K562 (cell line): ENCODE data around the gene KIF3A. TPM values are rescaled to one million over a fixed set of nuclear protein-coding genes. Genes with fewer than 3 reads are reported as not detected.

Source experiments
- CBFA2T3 ChIP-seq: fragments of 450-650 bp; IDR thresholded peaks from 2 replicates; pipeline ENCODE4 v1.6.1; 2017
- CBX1 ChIP-seq: sonication (generic); IDR thresholded peaks from 2 replicates; pipeline ENCODE4 v1.6.1; 2016; ENCODE audit warnings: antibody characterized with exemption, low read depth, mild to moderate bottlenecking
- COPS2 ChIP-seq: fragments of 450-650 bp; conservative IDR thresholded peaks from 2 replicates; pipeline ENCODE4 v1.6.1; 2016; ENCODE audit warnings: mild to moderate bottlenecking, moderate library complexity
- DACH1 ChIP-seq: fragments of 450-650 bp; IDR thresholded peaks from 2 replicates; pipeline ENCODE4 v1.6.1; 2018; ENCODE audit not compliant: partially characterized antibody
- ERF ChIP-seq: fragments of 450-650 bp; formaldehyde crosslinking; IDR thresholded peaks from 2 replicates; pipeline ENCODE4 v1.4.0; 2020; ENCODE audit warnings: mild to moderate bottlenecking, mixed read lengths
- HMG20B ChIP-seq: fragments of 250-450 bp; sonication (Bioruptor Pico); IDR thresholded peaks from 2 replicates; pipeline ENCODE4 v1.5.0; 2021; ENCODE audit warnings: mild to moderate bottlenecking
- JUND ChIP-seq, 2 experiments: IDR thresholded peaks; 2 replicates in 1 of 2; 3 replicates in 1 of 2; pipeline ENCODE4 v1.6.1; 2011; ENCODE audit warnings: borderline replicate concordance in 2 of 2, low read depth in 2 of 2, low read length in 2 of 2, improper control_type of control experiment in 1 of 2, missing biosample characterization in 1 of 2, missing genetic modification characterization in 1 of 2, missing genetic modification reagents in 1 of 2
- KAT7 ChIP-seq: sonication (generic); formaldehyde crosslinking; IDR thresholded peaks from 2 replicates; pipeline ENCODE4 v1.8.0; 2022; ENCODE audit warnings: missing genetic modification reagents, mild to moderate bottlenecking, borderline replicate concordance
- LARP7 ChIP-seq: fragments of 450-650 bp; IDR thresholded peaks from 2 replicates; pipeline ENCODE4 v1.6.1; 2016
- MCM3 ChIP-seq: fragments of 450-650 bp; IDR thresholded peaks from 2 replicates; pipeline ENCODE4 v1.6.1; 2016
- NBN ChIP-seq: fragments of 450-650 bp; IDR thresholded peaks from 2 replicates; pipeline ENCODE4 v1.6.1; 2016; ENCODE audit warnings: low read depth, mild to moderate bottlenecking
- NCOA4 ChIP-seq: fragments of 450-650 bp; IDR thresholded peaks from 2 replicates; pipeline ENCODE4 v1.6.1; 2018; ENCODE audit warnings: mild to moderate bottlenecking; ENCODE audit not compliant: partially characterized antibody
- NR2F6 ChIP-seq: fragments of 450-650 bp; formaldehyde crosslinking; IDR thresholded peaks from 2 replicates; pipeline ENCODE4 v1.4.0; 2020; ENCODE audit warnings: mild to moderate bottlenecking
- RBM15 ChIP-seq: fragments of 200-400 bp; formaldehyde crosslinking; IDR thresholded peaks from 2 replicates; pipeline ENCODE4 v1.6.1; 2018; ENCODE audit warnings: mild to moderate bottlenecking, low read length, moderate library complexity; ENCODE audit not compliant: insufficient read depth
- RERE ChIP-seq: sonication (generic); formaldehyde crosslinking; IDR thresholded peaks from 2 replicates; pipeline ENCODE4 v1.8.0; 2023; ENCODE audit warnings: missing genetic modification reagents, mild to moderate bottlenecking, borderline replicate concordance
- RNF2 ChIP-seq: sonication (generic); IDR thresholded peaks from 2 replicates; pipeline ENCODE4 v1.6.1; 2016
- TCFL5 ChIP-seq: fragments of 250-450 bp; sonication (Bioruptor Pico); conservative IDR thresholded peaks from 2 replicates; pipeline ENCODE4 v1.6.1; 2021; ENCODE audit warnings: mild to moderate bottlenecking, moderate library complexity, matching md5 sums
- ZFP36 ChIP-seq: fragments of 150-350 bp; IDR thresholded peaks from 2 replicates; pipeline ENCODE4 v1.6.1; 2018; ENCODE audit warnings: low read length, low read depth; ENCODE audit not compliant: partially characterized antibody
- ZNF696 ChIP-seq: fragments of 250-450 bp; sonication (Bioruptor Pico); conservative IDR thresholded peaks from 2 replicates; pipeline ENCODE4 v1.4.0; 2020; ENCODE audit warnings: mild to moderate bottlenecking, moderate library complexity
- polyA plus RNA-seq, 8 experiments: library from polyadenylated mRNA; depleted of rRNA in 4 of 8; stranded (reverse) in 5 of 8; unstranded in 3 of 8; fragments of >200 nt; fragmentation: Nextera tagmentation in 2 of 8; fragmentation: Illumina TruSeq in 1 of 8; extraction: Ambion mirVana in 2 of 8; extraction: Trizol in 1 of 8; gene quantifications; 2 replicates each; pipeline versions ENCODE4 v1.2.1 to v1.2.3, GENCODE V29; 2011 to 2014; ENCODE audit warnings: inconsistent platforms in 1 of 8, missing spikeins in 1 of 8
- total RNA-seq, 7 experiments: library from RNA; depleted of rRNA in 6 of 7; stranded (reverse); fragments of >200 nt in 6 of 7; fragmentation: Illumina TruSeq in 2 of 7; extraction: Trizol in 2 of 7; gene quantifications; 2 replicates each; pipeline versions ENCODE4 v1.2.1 to v1.2.3, GENCODE V29; 2011 to 2021; ENCODE audit warnings: low replicate concordance in 1 of 7
- TF ChIP-seq, protein P1 (sequence below): IDR thresholded peaks from 2 replicates; pipeline ENCODE4 v1.6.1; 2014; ENCODE audit warnings: antibody characterized with exemption
- TF ChIP-seq, protein P2 (sequence below): fragments of 250-450 bp; sonication (Bioruptor Pico); IDR thresholded peaks from 2 replicates; pipeline ENCODE4 v1.8.0; 2022; ENCODE audit warnings: moderate library complexity, mild to moderate bottlenecking, inconsistent platforms

KIF3A gene
- total and polyA plus RNA-seq, 9 of the 15 experiments (the other 6 are each of a cell fraction or from before 2014, with no cell fraction given): 1.5 to 7.8 (median 6.0) TPM

DNA sequence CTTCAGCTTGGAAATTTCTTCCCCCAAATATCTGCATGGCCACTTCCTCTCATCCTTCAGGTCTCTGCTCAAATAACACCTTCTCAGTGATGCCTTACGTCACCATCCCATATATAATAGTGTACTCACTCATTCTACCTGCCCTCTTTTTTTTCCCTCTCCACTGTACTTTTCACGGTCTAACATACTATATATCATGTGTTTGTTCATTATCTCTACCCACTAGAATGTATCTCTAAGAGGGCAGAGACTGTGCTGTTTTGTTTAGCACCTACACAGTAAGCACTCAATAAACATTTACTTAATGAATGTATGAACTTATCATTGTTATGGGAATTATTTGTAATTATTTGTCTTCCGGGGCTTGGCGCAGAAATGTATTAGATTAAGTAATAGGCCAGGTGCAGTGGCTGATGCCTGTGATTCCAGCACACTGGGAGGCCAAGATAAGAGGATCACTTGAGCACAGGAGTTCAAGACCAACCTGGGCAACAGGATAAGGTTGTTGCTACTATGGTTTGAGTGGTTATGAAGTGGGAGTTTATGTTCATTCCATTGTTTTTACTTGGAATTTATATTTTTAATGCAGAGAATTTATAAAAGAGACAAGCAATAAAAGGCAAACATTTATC lies 85.4 kb downstream of the KIF3A start (continued):
- no peak for TF ChIP-seq RERE
- 0 out of 2 replicates have a peak, but pooled peaks have one; percentile 31 for TF ChIP-seq NBN
- no peak for TF ChIP-seq KAT7 (CRISPR knock-in tag)
- TF ChIP-seq ZNF696 (CRISPR knock-in tag): no peak
- TF ChIP-seq, protein P1, sequence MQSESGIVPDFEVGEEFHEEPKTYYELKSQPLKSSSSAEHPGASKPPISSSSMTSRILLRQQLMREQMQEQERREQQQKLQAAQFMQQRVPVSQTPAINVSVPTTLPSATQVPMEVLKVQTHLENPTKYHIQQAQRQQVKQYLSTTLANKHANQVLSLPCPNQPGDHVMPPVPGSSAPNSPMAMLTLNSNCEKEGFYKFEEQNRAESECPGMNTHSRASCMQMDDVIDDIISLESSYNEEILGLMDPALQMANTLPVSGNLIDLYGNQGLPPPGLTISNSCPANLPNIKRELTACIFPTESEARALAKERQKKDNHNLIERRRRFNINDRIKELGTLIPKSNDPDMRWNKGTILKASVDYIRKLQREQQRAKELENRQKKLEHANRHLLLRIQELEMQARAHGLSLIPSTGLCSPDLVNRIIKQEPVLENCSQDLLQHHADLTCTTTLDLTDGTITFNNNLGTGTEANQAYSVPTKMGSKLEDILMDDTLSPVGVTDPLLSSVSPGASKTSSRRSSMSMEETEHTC: peak; percentile 62
- TF ChIP-seq RNF2: peak; percentile 24; the same call in 1 of the 2 replicates
- TF ChIP-seq MCM3: no peak
- TF ChIP-seq COPS2: no peak
- TF ChIP-seq ZFP36: no peak
- no peak for TF ChIP-seq HMG20B (CRISPR knock-in tag)
- peak; percentile 99 for TF ChIP-seq CBFA2T3
- no peak for TF ChIP-seq LARP7
- peak; percentile 40; the same call in 1 of the 2 replicates for TF ChIP-seq JUND (IDR thresholded peaks at IDR 0.05; ENCODE audit: borderline replicate concordance, low read depth, low read length)
- peak; percentile 11; the same call in 1 of the 3 replicates for TF ChIP-seq JUND (tag; IDR thresholded peaks at IDR 0.05; ENCODE audit: borderline replicate concordance, low read depth, low read length)
- TF ChIP-seq NCOA4: peak; percentile 33
- peak; percentile 94 for TF ChIP-seq DACH1
- no peak for TF ChIP-seq RBM15
- no peak for TF ChIP-seq NR2F6
- TF ChIP-seq ERF: no peak
- TF ChIP-seq CBX1: no peak
- TF ChIP-seq, protein P2, sequence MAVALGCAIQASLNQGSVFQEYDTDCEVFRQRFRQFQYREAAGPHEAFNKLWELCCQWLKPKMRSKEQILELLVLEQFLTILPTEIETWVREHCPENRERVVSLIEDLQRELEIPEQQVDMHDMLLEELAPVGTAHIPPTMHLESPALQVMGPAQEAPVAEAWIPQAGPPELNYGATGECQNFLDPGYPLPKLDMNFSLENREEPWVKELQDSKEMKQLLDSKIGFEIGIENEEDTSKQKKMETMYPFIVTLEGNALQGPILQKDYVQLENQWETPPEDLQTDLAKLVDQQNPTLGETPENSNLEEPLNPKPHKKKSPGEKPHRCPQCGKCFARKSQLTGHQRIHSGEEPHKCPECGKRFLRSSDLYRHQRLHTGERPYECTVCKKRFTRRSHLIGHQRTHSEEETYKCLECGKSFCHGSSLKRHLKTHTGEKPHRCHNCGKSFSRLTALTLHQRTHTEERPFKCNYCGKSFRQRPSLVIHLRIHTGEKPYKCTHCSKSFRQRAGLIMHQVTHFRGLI (CRISPR knock-in tag): no peak
- TF ChIP-seq TCFL5 (CRISPR knock-in tag): no peak
